ENCODE measurements around the gene MVB12B. TPM values are rescaled to one million over a fixed set of nuclear protein-coding genes. Genes with fewer than 3 reads are reported as not detected.

MVB12B gene
- total and polyA plus RNA-seq, 2 of the 8 experiments (the other 6 are each of a cell fraction or from before 2014, with no cell fraction given), result 2.6 to 5.0 TPM

DNA sequence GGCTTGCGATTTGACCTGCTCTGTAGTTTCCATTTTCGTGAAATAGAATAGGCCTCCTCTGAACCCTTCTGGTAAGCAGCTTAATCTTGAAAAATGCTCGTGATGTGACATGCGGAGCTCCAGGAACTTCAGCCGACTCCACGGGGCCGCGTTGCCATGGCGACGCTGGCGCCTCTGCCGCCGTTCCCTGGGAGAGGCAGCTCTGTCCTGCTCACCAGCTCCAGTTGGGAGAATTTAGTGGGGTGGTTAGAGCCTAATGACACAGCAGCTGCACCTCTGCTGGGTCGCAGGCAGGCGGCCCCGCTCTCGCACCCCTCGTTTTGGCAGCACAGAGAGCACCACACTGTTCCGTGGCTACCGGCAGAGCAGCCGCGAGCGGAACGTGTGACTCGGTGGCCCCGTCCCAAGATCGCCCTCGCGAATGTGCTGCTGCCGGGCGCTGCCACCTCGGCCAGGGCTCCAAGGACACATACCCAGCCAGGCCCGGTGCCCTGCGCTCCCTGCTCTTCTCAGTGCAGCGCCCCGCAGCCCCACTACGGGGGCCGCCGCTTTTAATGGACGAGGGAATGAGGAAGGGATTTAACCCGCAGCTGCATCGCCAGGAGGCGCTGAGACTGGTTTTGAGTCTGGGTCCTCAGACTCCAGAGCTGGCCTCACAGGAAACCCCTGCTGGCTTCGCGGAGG, 155.9 kb downstream of the MVB12B start:
- H2BK5ac ChIP-seq (ENCODE audit: low read depth, low read length), result peak overlapping the region; percentile 66; the same call in 1 of the 2 replicates
- ChIA-PET CTCF (ENCODE audit: partially characterized antibody) (interaction anchor here (0.7 to 4.4 kb wide), 35 partner anchors 9 to 1054 kb away, joined by 3 to 50 read pairs (median 4); no protein-coding TSS in a partner anchor), POLR2A (ENCODE audit: partially characterized antibody) (interaction anchor here (1.4 to 1.6 kb wide), 2 partner anchors 11 to 78 kb away, joined by 3 to 5 read pairs; no protein-coding TSS in a partner anchor)
- H3K23ac ChIP-seq (ENCODE audit: insufficient read length), result no peak overlapping the region
- no peak overlapping the region for H2AFZ ChIP-seq (ENCODE audit: low read length)
- H2BK20ac ChIP-seq (ENCODE audit: low read length), result no peak overlapping the region
- 8% methylated on average over 41 of the region's 45 CpGs; no CpG with 5 or more reads in 1 of the 2 experiments for WGBS, 2 experiments (ENCODE audit: extremely low coverage in 1 of 2, insufficient coverage in 1 of 2, insufficient read length in 1 of 2, insufficient replicate concordance in 2 of 2, low coverage in 1 of 2, low lambda C conversion rate in 2 of 2, missing lambda C conversion rate in 1 of 2)
- peak overlapping the region; percentile 7 to 53 (median 42); a peak in 7 of 8 replicates for H3K4me3 ChIP-seq (ENCODE audit: extremely low read depth in 1 of 4, insufficient read depth in 2 of 4, low read depth in 3 of 4, low read length in 4 of 4)
- peaks cover 0 to 4% (median 2%) of the 10 kb centered on the region in 4 experiments; a peak in 3 of 7 replicates for H3K4me1 ChIP-seq (replicated peaks in 1 of 4; ENCODE audit: control insufficient read depth in 3 of 4, insufficient read depth in 4 of 4, low read length in 3 of 4)
- H3K79me1 ChIP-seq (ENCODE audit: low read depth, low read length), result no peaks in the 10 kb centered on the region
- peaks cover 0 to 3% of the 10 kb centered on the region in 2 experiments for H4K20me1 ChIP-seq (replicated peaks in 1 of 2; ENCODE audit: control insufficient read depth in 1 of 2, insufficient read depth in 2 of 2, low read length in 2 of 2)
- no peak overlapping the region for H3K14ac ChIP-seq (ENCODE audit: insufficient read length)
- H3K23me2 ChIP-seq (ENCODE audit: low read depth, low read length), result peaks cover 5% of the 10 kb centered on the region; the same call in 1 of the 2 replicates
- no peak overlapping the region for H3K4ac ChIP-seq (replicated peaks; ENCODE audit: insufficient read length, low read depth, low read length)
- no peak overlapping the region for H2BK120ac ChIP-seq (replicated peaks; ENCODE audit: low read depth, low read length)
- H4K5ac ChIP-seq (ENCODE audit: insufficient read length, low read depth, low read length), result no peak overlapping the region
- no peak overlapping the region for H3K9ac ChIP-seq (replicated peaks in 1 of 4; ENCODE audit: extremely low read depth in 1 of 4, low read depth in 3 of 4, low read length in 3 of 4)
- H3K79me2 ChIP-seq (ENCODE audit: control insufficient read depth in 1 of 2, insufficient read depth in 2 of 2, low read length in 2 of 2), result no peaks in the 10 kb centered on the region
- H3K18ac ChIP-seq (ENCODE audit: extremely low read depth, low read length), result no peak overlapping the region
- H3K4me2 ChIP-seq (ENCODE audit: insufficient read depth in 1 of 2, low read depth in 2 of 2, low read length in 2 of 2), result peak overlapping the region; percentile 50 to 92
- peak; percentile 36 to 79 for DNase-seq (ENCODE audit: low read depth in 1 of 2, low spot score in 2 of 2)
- no peak overlapping the region for H4K8ac ChIP-seq (ENCODE audit: extremely low read depth, insufficient read depth, low read length)
- no peak overlapping the region for H4K91ac ChIP-seq (replicated peaks; ENCODE audit: insufficient read length, low read length)
- no peaks in the 10 kb centered on the region for H3K36me3 ChIP-seq (ENCODE audit: control insufficient read depth in 2 of 4, insufficient read depth in 4 of 4, low read length in 3 of 4)
- no peak for FAIRE-seq
- H2BK12ac ChIP-seq (ENCODE audit: low read depth, low read length), result no peak overlapping the region
- no peaks in the 10 kb centered on the region for H3K9me3 ChIP-seq (ENCODE audit: insufficient read depth in 2 of 2, low read depth in 1 of 2, low read length in 1 of 2)
- H3K27me3 ChIP-seq (replicated peaks in 1 of 4; ENCODE audit: control insufficient read depth in 3 of 4, extremely low read depth in 1 of 4, insufficient read depth in 3 of 4, low read length in 3 of 4), result peaks cover 0 to 5% (median 0%) of the 10 kb centered on the region in 4 experiments; a peak in 3 of 7 replicates
- H2BK15ac ChIP-seq (ENCODE audit: low read length), result no peak overlapping the region
- no peak overlapping the region for H2AK5ac ChIP-seq (ENCODE audit: low read depth, low read length)
- no peak overlapping the region for H3K56ac ChIP-seq (replicated peaks; ENCODE audit: insufficient read length, low read depth, low read length)
- H3K27ac ChIP-seq (ENCODE audit: low read depth, low read length), result no peak overlapping the region
- peak; percentile 24 for TF ChIP-seq ASH2L (IDR thresholded peaks at IDR 0.05; ENCODE audit: low read length)
- no peak for TF ChIP-seq TCF12 (IDR thresholded peaks at IDR 0.05; ENCODE audit: low read depth, low read length)
- TF ChIP-seq RNF2 (IDR thresholded peaks at IDR 0.05; ENCODE audit: borderline replicate concordance, low read depth, low read length, missing control alignments, poor library complexity, severe bottlenecking), result no peak
- TF ChIP-seq SP1 (IDR thresholded peaks at IDR 0.05; ENCODE audit: low read depth, low read length), result no peak
- TF ChIP-seq KDM4A (IDR thresholded peaks at IDR 0.05; ENCODE audit: low read depth, low read length, severe bottlenecking), result peak; percentile 49
- TF ChIP-seq CBX5 (IDR thresholded peaks at IDR 0.05; ENCODE audit: low read depth, low read length), result no peak
- TF ChIP-seq RBBP5 (IDR thresholded peaks at IDR 0.05; ENCODE audit: borderline replicate concordance, low read depth, low read length), result no peak
- TF ChIP-seq, protein P1, sequence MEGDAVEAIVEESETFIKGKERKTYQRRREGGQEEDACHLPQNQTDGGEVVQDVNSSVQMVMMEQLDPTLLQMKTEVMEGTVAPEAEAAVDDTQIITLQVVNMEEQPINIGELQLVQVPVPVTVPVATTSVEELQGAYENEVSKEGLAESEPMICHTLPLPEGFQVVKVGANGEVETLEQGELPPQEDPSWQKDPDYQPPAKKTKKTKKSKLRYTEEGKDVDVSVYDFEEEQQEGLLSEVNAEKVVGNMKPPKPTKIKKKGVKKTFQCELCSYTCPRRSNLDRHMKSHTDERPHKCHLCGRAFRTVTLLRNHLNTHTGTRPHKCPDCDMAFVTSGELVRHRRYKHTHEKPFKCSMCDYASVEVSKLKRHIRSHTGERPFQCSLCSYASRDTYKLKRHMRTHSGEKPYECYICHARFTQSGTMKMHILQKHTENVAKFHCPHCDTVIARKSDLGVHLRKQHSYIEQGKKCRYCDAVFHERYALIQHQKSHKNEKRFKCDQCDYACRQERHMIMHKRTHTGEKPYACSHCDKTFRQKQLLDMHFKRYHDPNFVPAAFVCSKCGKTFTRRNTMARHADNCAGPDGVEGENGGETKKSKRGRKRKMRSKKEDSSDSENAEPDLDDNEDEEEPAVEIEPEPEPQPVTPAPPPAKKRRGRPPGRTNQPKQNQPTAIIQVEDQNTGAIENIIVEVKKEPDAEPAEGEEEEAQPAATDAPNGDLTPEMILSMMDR (IDR thresholded peaks at IDR 0.05; ENCODE audit: control extremely low read depth in 1 of 3, insufficient read depth in 1 of 3, low read depth in 1 of 3, low read length in 3 of 3), result peak; percentile 38 to 64 (median 52)
- no peak for TF ChIP-seq GTF2F1 (IDR thresholded peaks at IDR 0.05; ENCODE audit: borderline replicate concordance, low read depth, low read length)
